BJ (cell line): ENCODE results near the gene GPC6. TPM values are rescaled to one million over a fixed set of nuclear protein-coding genes. Genes with fewer than 3 reads are reported as not detected.

Experiments used
- CTCF ChIA-PET: fragments of 350-600 bp; formaldehyde crosslinking; extraction: SDS; loops from one replicate; lab custom pipeline; 2021; ENCODE audit warnings: antibody characterized with exemption, inconsistent platforms; lab: Yijun Ruan, JAX
- POLR2A ChIA-PET: fragments of 300-600 bp; sonication (Branson Sonifier 250); formaldehyde crosslinking; extraction: SDS; loops from one replicate; lab custom pipeline; 2021; ENCODE audit warnings: antibody characterized with exemption; lab: Charles Lee
- DNase-seq: peaks from one replicate; pipeline ENCODE4 v3.0.0-alpha.2; 2011; ENCODE audit warnings: low read depth
- H3K27me3 ChIP-seq: 2 replicates; pipeline ENCODE4 v1.6.0; 2011; ENCODE audit warnings: low read length; ENCODE audit not compliant: control insufficient read depth, insufficient read depth
- H3K36me3 ChIP-seq: 2 replicates; pipeline ENCODE4 v1.5.1; 2011; ENCODE audit warnings: low read length; ENCODE audit not compliant: control insufficient read depth, insufficient read depth
- H3K4me3 ChIP-seq: 2 replicates; pipeline ENCODE4 v1.5.1; 2011; ENCODE audit warnings: low read depth, mild to moderate bottlenecking, control low read depth, low read length
- CTCF ChIP-seq: IDR thresholded peaks from 2 replicates; pipeline ENCODE4 v1.5.1; 2011; ENCODE audit warnings: low read depth, mild to moderate bottlenecking, control low read depth, inconsistent platforms, low read length, moderate library complexity; ENCODE audit not compliant: insufficient read depth
- polyA plus RNA-seq: library from polyadenylated mRNA; depleted of rRNA; stranded (reverse); fragments of >200 nt; gene quantifications from 2 replicates; pipeline ENCODE4 v1.2.3, GENCODE V29; 2011

Gene GPC6
- polyA plus RNA-seq, 1 experiment, result 23.0 TPM

- H3K36me3 ChIP-seq, result no peaks in the 10 kb centered on the region
- DNase-seq, result no peak
- H3K4me3 ChIP-seq, result no peak overlapping the region
- POLR2A ChIA-PET, result no interaction called here
- TF ChIP-seq CTCF, result no peak
- H3K27me3 ChIP-seq, result no peaks in the 10 kb centered on the region
- CTCF ChIA-PET, result interaction anchor here (0.7 kb wide), 1 partner anchor 130 kb away, joined by 4 read pairs; no protein-coding TSS in a partner anchor
These were observed 836.5 kb downstream of the GPC6 start for GRCh38 chr13:94063096-94063495.

- POLR2A ChIA-PET, result interaction anchor here (0.6 kb wide), 1 partner anchor 9 kb away, joined by 5 read pairs; no protein-coding TSS in a partner anchor
- Histone ChIP-seq H3K4me3 (no peak overlapping the region), H3K27me3 (no peaks in the 10 kb centered on the region), H3K36me3 (no peaks in the 10 kb centered on the region)
- CTCF ChIA-PET, result interaction anchor here (0.7 kb wide), 1 partner anchor 129 kb away, joined by 4 read pairs; no protein-coding TSS in a partner anchor
- no peak for TF ChIP-seq CTCF
- DNase-seq, result no peak
These were observed 837.2 kb downstream of the GPC6 start for GRCh38 chr13:94063848-94064247.

GRCh38 chr13:94065741-94066140 is 839.1 kb downstream of the GPC6 start:
- Histone ChIP-seq H3K4me3 (no peak overlapping the region), H3K27me3 (no peaks in the 10 kb centered on the region), H3K36me3 (no peaks in the 10 kb centered on the region)
- TF ChIP-seq CTCF, result no peak
- POLR2A ChIA-PET, result no interaction called here
- DNase-seq, result no peak
- CTCF ChIA-PET, result no interaction called here

- no peaks in the 10 kb centered on the region for H3K36me3 ChIP-seq
- DNase-seq, result peak; percentile 57
- H3K4me3 ChIP-seq, result no peak overlapping the region
- H3K27me3 ChIP-seq, result no peaks in the 10 kb centered on the region
- POLR2A ChIA-PET, result interaction anchor here (0.6 kb wide), 1 partner anchor 9 kb away, joined by 5 read pairs; no protein-coding TSS in a partner anchor
- no peak for TF ChIP-seq CTCF
- CTCF ChIA-PET, result no interaction called here
These were observed 846.6 kb downstream of the GPC6 start for GRCh38 chr13:94073007-94073744.

GRCh38 chr13:94079876-94080275 is 853.3 kb downstream of the GPC6 start:
- Histone ChIP-seq H3K27me3 (no peaks in the 10 kb centered on the region), H3K4me3 (no peak overlapping the region), H3K36me3 (no peaks in the 10 kb centered on the region)
- POLR2A ChIA-PET, result no interaction called here
- DNase-seq, result peak; percentile 35
- TF ChIP-seq CTCF, result no peak
- CTCF ChIA-PET, result no interaction called here
